BLaER1 (cell line): ENCODE measurements around the gene NACA2.
A peak's percentile ranks its signal among the peaks of the same experiment; 100 is the strongest.
"Not testable (repeated sequence)": the region's sequence is repeated elsewhere in the genome, so short reads cannot be mapped to it uniquely, and the experiment has no call there.

ENCODE experiments used
- H3K27ac ChIP-seq: shearing (Covaris generic); formaldehyde crosslinking; 2 replicates; pipeline ENCODE4 v1.8.1; 2022
- H3K27me3 ChIP-seq: shearing (Covaris generic); formaldehyde crosslinking; 2 replicates; pipeline ENCODE4 v1.8.1; 2022
- H3K36me3 ChIP-seq: shearing (Covaris generic); formaldehyde crosslinking; 2 replicates; pipeline ENCODE4 v1.8.1; 2022
- H3K4me1 ChIP-seq: shearing (Covaris generic); formaldehyde crosslinking; 2 replicates; pipeline ENCODE4 v1.8.1; 2022
- H3K4me2 ChIP-seq: shearing (Covaris generic); formaldehyde crosslinking; 2 replicates; pipeline ENCODE4 v1.8.1; 2022
- H3K4me3 ChIP-seq: shearing (Covaris generic); formaldehyde crosslinking; 2 replicates; pipeline ENCODE4 v1.8.1; 2022
- H3K9ac ChIP-seq: shearing (Covaris generic); formaldehyde crosslinking; 2 replicates; pipeline ENCODE4 v1.8.1; 2022
- H3K9me3 ChIP-seq: shearing (Covaris generic); formaldehyde crosslinking; 2 replicates; pipeline ENCODE4 v1.8.1; 2022
- H4K20me1 ChIP-seq: shearing (Covaris generic); formaldehyde crosslinking; 2 replicates; pipeline ENCODE4 v1.8.1; 2022
- Cebpa-rat ChIP-seq: shearing (Covaris generic); IDR thresholded peaks from 2 replicates; pipeline ENCODE4 v1.8.1; 2022

Gene NACA2

DNA sequence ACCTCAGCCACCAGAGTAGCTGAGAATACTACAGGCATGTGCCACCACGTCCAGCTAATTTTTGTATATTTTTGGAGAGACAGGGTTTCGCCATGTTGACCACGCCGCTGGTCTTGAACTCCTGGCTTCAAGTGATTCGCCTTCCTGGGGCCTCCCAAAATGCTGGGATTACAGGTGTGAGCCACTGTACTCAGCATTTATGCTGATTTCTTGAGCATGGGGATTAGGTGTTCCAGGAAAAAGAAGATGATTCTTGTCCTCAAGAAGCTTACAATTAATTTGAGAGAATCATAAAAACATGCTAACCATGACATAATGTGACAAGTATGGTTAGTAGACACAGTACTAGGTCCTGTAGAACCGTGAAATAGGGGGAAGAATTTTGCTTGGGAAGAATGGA lies 30.9 kb downstream of the NACA2 start:
- no peak overlapping the region for H3K4me2 ChIP-seq
- H3K27me3 ChIP-seq: no peaks in the 10 kb centered on the region
- no peak overlapping the region for H3K4me3 ChIP-seq
- H3K36me3 ChIP-seq: no peaks in the 10 kb centered on the region
- no peak for TF ChIP-seq Cebpa-rat
- peaks cover 16% of the 10 kb centered on the region for H3K4me1 ChIP-seq
- no peak overlapping the region for H3K27ac ChIP-seq
- no peaks in the 10 kb centered on the region for H4K20me1 ChIP-seq
- no peak overlapping the region for H3K9ac ChIP-seq
- H3K9me3 ChIP-seq: no peaks in the 10 kb centered on the region

DNA sequence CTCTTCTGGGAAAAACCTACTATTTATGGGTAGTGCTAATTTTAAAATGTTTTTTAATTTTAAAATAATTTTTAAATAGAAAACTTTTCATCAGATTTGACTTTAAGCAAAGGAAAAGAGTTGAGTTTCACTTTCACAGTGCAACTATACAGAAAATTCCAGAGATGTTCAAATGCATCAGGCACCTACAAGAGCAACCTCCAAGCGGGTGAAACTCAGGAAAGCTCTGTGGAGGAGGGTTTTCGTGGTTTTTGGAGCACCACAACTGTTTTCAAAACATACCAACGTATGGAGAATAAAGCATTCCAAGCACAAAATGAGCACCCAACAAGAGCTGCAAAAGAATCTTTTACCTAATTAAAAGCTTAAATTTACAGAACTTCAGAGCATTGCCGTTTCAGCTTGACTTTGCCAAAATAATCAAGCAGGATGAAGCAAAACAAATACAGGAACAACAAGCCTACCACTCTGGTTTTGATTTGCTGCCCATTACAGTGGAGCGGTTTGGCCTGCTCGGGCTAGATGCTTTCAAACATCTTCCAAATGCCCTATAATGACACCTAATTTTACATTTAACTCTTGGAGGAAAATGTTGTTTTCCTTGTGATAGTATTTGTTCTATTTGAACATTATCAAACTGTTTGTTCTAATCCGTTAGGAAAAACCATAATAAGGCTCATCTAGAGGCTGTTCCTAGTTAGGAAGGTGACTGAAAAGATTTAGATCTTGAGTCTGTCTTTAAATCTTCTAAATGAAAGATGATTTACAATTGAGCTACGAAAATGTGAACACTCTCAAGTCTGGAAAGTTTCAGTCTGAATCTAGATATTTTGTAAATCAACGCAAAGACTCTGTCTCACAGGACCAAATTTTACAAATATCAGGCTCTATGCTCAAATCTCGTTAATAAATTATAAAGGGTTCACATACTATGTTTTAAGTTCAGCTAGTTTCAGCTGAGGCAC lies 34.5 kb downstream of the NACA2 start:
- Histone ChIP-seq H3K9ac (no peak overlapping the region), H3K27ac (no peak overlapping the region), H3K4me1 (peaks cover 29% of the 10 kb centered on the region), H4K20me1 (no peaks in the 10 kb centered on the region), H3K4me3 (no peak overlapping the region), H3K36me3 (no peaks in the 10 kb centered on the region), H3K4me2 (peak overlapping the region; percentile 35; the same call in 1 of the 2 replicates), H3K27me3 (no peaks in the 10 kb centered on the region), H3K9me3 (no peaks in the 10 kb centered on the region)
- TF ChIP-seq Cebpa-rat: no peak

DNA sequence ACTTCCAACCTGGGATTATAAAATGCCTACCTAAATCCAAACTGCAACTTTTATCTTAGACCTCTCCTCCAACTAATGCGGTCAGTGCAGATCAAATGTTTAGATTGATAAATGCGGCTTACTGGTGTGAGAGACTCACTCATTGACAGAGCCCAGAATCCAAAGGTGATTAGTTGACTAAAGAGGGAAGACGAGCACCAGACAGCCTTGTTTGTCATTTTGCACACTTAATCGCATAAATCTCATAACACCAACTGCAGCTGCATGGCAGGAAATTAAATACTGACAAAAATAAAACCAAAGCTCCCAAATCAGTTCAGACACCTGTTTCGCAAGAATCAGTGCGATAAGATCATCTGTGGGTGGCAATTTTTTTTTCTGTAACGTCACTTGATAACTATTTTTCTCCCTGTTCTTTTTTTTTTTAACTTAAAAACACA lies 35.9 kb downstream of the NACA2 start:
- peak; percentile 27; the same call in 1 of the 2 replicates for TF ChIP-seq Cebpa-rat
- peak overlapping the region; percentile 42 for H3K4me2 ChIP-seq
- H3K27me3 ChIP-seq: no peaks in the 10 kb centered on the region
- peaks cover 29% of the 10 kb centered on the region for H3K4me1 ChIP-seq
- no peak overlapping the region for H3K27ac ChIP-seq
- H3K9me3 ChIP-seq: no peaks in the 10 kb centered on the region
- no peaks in the 10 kb centered on the region for H4K20me1 ChIP-seq
- no peaks in the 10 kb centered on the region for H3K36me3 ChIP-seq
- H3K9ac ChIP-seq: no peak overlapping the region; the same call in 1 of the 2 replicates
- no peak overlapping the region for H3K4me3 ChIP-seq

DNA sequence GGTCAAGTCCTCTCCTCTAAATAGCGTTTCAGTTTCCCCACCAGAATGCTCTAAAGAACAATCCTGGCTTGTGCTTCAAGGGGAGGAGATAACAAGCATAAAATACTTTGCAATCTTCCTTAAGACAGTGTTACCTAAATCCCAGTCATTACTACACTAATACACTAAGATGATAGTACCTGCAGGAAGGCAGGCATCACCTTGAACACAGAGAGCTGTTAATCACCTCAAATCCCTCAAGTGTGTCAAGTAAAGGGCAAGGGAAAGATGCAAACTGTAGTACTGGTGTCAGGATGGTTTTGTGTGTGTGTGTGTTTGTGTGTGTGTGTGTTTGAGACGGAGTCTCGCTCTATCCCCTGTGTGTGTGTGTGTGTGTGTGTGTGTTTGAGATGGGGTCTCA lies 36.8 kb downstream of the NACA2 start:
- Histone ChIP-seq H3K9me3 (no peaks in the 10 kb centered on the region), H3K4me3 (no peak overlapping the region), H3K9ac (no peak overlapping the region), H3K4me2 (no peak overlapping the region; the same call in 1 of the 2 replicates), H3K36me3 (no peaks in the 10 kb centered on the region), H3K27me3 (no peaks in the 10 kb centered on the region), H3K27ac (no peak overlapping the region), H3K4me1 (peaks cover 29% of the 10 kb centered on the region), H4K20me1 (no peaks in the 10 kb centered on the region)
- no peak for TF ChIP-seq Cebpa-rat

DNA sequence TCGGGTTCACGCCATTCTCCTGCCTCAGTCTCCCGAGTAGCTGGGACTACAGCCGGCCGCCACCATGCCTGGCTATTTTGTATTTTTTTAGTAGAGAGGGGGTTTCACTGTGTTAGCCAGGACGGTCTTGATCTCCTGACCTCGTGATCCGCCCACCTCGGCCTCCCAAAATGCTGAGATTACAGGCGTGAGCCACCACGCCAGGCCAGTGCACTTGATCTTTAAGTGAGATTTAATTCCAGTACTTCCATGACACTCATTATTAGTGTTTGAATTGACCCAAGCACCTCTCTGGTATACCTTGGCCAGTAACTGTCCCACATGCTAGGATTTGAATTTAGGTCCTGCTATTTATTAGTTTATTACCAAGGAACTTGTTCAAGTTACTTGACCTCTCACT lies 38.5 kb downstream of the NACA2 start:
- H3K27me3 ChIP-seq, H3K4me2 ChIP-seq, H3K9me3 ChIP-seq, H3K36me3 ChIP-seq, H3K9ac ChIP-seq, H3K4me3 ChIP-seq, H3K27ac ChIP-seq, H4K20me1 ChIP-seq: not testable (repeated sequence)
- H3K4me1 ChIP-seq: peaks cover 29% of the 10 kb centered on the region

DNA sequence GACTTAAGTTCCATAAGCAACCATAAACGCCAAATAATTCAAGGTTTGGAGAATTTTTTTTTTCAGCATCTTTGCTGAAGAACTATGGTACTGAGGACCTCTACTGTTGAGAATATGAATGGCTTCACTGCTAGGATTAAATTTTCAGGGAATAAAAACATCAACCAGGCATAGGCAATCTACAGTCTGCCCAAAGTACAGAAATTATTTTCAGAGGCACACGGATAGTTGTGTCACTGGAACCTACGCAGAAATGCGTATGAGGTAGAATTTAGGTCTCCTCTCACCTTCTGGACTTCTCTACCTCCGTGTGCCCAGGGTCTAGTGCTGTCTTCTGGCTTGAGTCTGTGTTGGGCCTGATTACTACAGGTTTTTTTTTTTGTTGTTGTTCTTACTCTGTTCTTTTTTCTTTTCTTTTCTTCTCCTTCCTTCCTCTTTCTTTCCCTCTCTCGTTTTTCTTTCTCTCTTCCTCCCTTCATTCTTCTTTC lies 39.7 kb downstream of the NACA2 start:
- H4K20me1 ChIP-seq: no peaks in the 10 kb centered on the region
- H3K4me1 ChIP-seq: peaks cover 25% of the 10 kb centered on the region
- no peak for TF ChIP-seq Cebpa-rat
- H3K9me3 ChIP-seq: no peaks in the 10 kb centered on the region
- H3K4me2 ChIP-seq: no peak overlapping the region
- no peaks in the 10 kb centered on the region for H3K27me3 ChIP-seq
- no peak overlapping the region for H3K27ac ChIP-seq
- H3K9ac ChIP-seq: no peak overlapping the region
- no peak overlapping the region for H3K4me3 ChIP-seq
- no peaks in the 10 kb centered on the region for H3K36me3 ChIP-seq

DNA sequence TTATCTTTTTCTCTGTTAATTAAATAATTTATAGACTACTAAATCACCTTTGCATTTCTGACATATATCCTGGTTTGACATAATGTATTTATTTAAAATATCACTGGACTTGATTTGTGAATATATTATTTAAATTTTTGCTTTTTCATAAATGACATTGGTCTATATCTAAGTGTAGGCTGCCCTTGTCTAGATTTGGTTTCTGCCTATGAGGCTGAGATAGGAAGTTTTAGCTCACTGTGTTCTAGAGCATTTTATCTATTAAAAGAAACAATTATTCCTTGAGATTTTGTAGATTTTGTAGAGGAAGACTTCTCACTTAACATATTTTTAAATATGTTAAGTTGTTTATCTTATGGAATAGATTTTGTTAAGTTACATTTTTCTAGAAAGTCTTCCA lies 43.9 kb downstream of the NACA2 start:
- H3K4me3 ChIP-seq: no peak overlapping the region
- no peak overlapping the region for H3K4me2 ChIP-seq
- no peaks in the 10 kb centered on the region for H3K27me3 ChIP-seq
- peaks cover 2% of the 10 kb centered on the region; the same call in 1 of the 2 replicates for H3K9me3 ChIP-seq
- no peaks in the 10 kb centered on the region for H3K36me3 ChIP-seq
- no peak overlapping the region for H3K9ac ChIP-seq
- H3K4me1 ChIP-seq: no peaks in the 10 kb centered on the region
- no peak overlapping the region for H3K27ac ChIP-seq
- no peaks in the 10 kb centered on the region for H4K20me1 ChIP-seq
- no peak for TF ChIP-seq Cebpa-rat

DNA sequence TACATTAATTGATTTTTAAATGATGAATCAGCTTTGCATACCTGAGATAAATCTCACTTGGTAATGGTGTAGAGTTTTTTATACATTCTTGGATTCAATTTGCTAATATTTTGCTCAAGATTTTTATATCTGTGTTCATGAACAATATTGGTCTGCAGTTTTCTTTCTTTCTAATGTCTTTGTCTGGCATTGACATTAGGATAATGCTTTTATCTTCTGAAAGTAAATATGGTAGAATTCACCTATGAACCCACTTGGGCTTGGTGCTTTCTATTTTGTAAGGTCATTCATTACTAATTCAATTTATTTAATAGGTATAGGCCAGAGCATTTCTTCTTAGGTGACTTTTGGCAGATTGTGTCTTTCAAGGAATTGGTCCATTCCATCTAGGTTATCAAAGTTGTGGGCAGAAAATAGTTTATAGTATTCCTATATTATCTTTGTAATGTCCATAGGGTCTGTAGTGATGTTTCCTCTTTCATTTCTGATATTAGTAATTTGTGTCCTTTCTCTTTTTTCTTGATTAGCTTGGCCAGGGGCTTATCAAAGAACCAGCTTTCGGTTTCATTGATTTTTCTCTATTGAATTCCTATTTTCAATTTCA lies 45.6 kb downstream of the NACA2 start:
- Histone ChIP-seq H3K27ac (no peak overlapping the region), H3K4me1 (no peaks in the 10 kb centered on the region), H3K9me3 (peaks cover 19% of the 10 kb centered on the region), H4K20me1 (no peaks in the 10 kb centered on the region), H3K36me3 (no peaks in the 10 kb centered on the region), H3K4me3 (no peak overlapping the region), H3K9ac (no peak overlapping the region), H3K27me3 (no peaks in the 10 kb centered on the region), H3K4me2 (no peak overlapping the region)
- no peak for TF ChIP-seq Cebpa-rat

DNA sequence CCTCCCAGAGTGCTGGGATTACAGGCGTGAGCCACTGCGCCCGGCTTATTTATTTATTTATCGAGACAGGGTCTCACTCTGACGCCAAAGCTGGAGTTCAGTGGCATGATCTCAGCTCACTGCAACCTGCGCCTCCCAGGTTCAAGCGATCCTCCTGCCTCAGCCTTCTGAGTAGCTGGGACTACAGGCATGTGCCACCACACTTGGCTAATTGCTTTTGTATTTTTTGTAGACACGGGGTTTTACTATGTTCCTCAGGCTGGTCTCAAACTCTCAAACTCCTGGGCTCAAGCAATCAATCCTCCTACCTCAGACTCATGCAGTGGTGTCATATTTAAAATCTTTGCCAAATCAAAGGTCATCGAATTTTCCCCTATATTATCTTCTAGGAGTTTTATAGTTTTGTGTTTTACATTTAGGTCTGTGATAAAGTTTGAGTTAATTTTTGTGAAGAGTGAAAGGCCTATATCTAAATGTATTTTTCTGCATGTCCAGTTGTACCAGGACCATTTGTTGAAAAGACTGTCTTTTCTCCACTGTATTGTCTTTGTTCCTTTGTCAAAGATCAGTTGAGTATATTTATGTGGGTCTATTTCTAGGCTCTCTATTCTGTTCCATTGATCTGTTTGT lies 47.1 kb downstream of the NACA2 start:
- Histone ChIP-seq H3K27me3 (no peaks in the 10 kb centered on the region), H3K4me1 (no peaks in the 10 kb centered on the region), H3K9me3 (peaks cover 24% of the 10 kb centered on the region), H3K4me2 (no peak overlapping the region), H4K20me1 (no peaks in the 10 kb centered on the region), H3K9ac (no peak overlapping the region), H3K36me3 (no peaks in the 10 kb centered on the region), H3K4me3 (no peak overlapping the region), H3K27ac (no peak overlapping the region)
- TF ChIP-seq Cebpa-rat: no peak

DNA sequence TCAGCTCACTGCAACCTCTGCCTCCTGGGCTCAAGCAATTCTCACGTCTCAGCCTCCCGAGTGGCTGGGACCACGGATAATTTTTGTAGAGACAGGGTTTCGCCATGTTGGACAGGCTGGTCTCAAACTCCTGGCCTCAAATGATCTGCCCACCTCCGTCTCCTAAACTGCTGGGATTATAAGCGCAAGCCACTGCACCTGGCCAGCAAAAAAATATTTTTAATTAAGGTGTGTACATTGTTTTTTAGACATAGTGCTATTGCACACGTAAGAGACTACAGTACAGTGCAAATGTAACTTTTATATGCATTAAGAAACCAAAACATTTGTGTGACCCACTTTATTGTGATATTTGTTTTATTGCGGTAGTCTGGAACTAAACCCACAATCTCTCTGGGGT lies 49.0 kb downstream of the NACA2 start:
- no peaks in the 10 kb centered on the region for H3K4me1 ChIP-seq
- H3K4me2 ChIP-seq: no peak overlapping the region
- no peaks in the 10 kb centered on the region for H3K27me3 ChIP-seq
- no peaks in the 10 kb centered on the region for H3K36me3 ChIP-seq
- no peak overlapping the region for H3K4me3 ChIP-seq
- H3K9me3 ChIP-seq: peaks cover 24% of the 10 kb centered on the region
- H3K27ac ChIP-seq: no peak overlapping the region
- no peak overlapping the region for H3K9ac ChIP-seq
- H4K20me1 ChIP-seq: no peaks in the 10 kb centered on the region
- no peak for TF ChIP-seq Cebpa-rat
